HFF-Myc (cell line): ENCODE data around the gene CHMP6.

Source experiments
- DNase-seq: peaks from one replicate; pipeline ENCODE4 v3.0.0-alpha.2; 2011; ENCODE audit warnings: low read depth; ENCODE audit errors: extremely low read depth
- H3K4me3 ChIP-seq: replicated peaks from 2 replicates; pipeline ENCODE4 v1.5.1; 2011; ENCODE audit warnings: low read depth, mild to moderate bottlenecking, control low read depth, low read length
- TF ChIP-seq, protein P1 (sequence below): IDR thresholded peaks from 2 replicates; pipeline ENCODE4 v1.5.1; 2012; ENCODE audit warnings: mild to moderate bottlenecking, low read depth, low read length, control low read depth; ENCODE audit errors: missing control alignments

The CHMP6 gene

DNA sequence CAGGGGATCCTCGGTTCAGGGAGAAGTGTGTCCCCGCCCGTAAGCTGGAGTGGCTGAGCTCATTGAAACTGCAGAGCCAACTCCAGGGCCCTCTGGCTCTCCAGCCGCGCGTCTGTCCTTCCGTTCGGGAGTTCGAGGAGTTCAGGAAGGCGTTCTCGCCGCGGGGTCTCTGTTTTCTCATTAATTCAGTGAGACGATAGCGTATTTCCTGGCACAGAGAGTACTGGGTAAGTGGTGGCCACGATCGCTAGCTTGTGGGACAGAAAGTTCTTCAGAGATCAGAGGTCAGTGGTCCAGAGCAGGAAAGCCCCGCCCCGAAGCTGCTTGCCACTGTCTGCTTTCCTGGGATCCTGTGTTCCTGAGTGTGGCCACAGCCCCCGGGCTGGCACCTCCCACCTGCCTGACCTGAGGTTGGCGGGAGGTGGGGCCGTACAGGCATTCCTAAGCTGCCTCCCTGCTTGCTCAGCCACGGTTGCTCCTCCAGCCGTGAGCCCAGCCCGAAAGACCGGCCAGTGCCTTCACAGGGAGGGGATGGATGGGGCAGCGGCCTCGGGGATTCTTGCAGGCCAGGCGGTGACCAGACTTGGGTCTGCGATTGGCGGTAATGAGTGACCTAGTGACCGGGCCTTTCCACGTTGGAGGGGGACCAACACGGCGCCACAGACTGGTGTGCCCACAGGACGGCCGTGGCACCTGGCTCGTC, 52.2 kb downstream of the CHMP6 start:
- no peak overlapping the region for H3K4me3 ChIP-seq
- TF ChIP-seq, protein P1, sequence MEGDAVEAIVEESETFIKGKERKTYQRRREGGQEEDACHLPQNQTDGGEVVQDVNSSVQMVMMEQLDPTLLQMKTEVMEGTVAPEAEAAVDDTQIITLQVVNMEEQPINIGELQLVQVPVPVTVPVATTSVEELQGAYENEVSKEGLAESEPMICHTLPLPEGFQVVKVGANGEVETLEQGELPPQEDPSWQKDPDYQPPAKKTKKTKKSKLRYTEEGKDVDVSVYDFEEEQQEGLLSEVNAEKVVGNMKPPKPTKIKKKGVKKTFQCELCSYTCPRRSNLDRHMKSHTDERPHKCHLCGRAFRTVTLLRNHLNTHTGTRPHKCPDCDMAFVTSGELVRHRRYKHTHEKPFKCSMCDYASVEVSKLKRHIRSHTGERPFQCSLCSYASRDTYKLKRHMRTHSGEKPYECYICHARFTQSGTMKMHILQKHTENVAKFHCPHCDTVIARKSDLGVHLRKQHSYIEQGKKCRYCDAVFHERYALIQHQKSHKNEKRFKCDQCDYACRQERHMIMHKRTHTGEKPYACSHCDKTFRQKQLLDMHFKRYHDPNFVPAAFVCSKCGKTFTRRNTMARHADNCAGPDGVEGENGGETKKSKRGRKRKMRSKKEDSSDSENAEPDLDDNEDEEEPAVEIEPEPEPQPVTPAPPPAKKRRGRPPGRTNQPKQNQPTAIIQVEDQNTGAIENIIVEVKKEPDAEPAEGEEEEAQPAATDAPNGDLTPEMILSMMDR, result no peak
- no peak for DNase-seq

DNA sequence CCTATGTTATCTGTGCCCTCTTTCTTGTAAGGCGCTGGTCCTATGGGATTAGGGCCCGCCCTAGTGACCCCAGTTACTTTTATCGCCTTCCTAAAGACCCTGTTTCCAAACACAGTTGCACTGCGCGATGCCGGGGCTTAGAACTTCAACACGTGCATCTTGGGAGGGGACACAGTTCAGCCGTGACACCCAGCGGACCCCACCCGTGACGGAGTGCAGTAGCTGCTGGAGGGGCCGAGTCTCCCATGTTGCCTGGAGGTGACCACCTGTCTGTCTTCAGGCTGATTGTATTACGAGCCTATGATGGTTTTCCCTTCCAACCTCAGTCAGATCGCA, 52.8 kb downstream of the CHMP6 start:
- DNase-seq, result no peak
- TF ChIP-seq, protein P1, result no peak
- no peak overlapping the region for H3K4me3 ChIP-seq

DNA sequence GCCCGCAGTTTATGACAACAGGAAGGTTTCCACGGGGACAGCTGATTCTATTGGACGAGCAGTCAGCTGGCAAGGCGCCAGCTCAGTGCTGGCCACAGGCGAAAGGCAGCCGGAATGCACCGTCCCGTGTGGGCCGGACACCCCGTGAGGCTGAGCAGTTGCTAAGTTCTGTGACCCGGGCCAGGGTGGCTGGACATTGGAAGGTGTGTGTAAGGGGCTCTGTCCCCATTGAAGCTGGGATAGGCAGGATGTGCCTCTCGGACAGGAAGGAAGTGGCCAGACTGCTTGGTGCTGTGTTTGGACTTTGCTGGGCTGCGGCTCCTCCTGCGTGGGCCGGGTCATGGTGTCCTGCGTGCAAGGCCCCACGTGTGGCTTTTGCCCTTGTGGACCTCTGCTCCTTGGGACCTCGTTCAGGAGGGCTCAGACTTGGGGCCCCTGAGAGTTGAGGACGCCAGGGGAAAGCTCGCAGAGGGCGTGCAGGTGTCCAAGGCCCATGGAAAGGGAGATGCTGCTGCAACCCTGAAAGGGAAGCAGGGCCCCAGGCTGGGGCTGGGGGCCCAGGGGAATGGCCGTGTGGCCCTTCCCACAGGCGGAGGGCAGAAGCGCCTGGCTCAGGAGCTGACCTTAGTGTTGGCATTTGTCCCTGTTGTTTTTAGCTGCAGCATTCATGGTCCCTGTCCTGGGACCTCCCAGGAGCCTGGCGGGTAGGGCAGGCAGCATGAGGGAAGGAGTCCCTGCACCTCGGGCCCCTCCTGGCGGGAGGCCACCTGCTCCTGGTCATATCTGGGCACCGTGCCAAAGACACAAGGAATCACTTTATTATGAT, 53.3 kb downstream of the CHMP6 start:
- peak; percentile 33 for DNase-seq
- TF ChIP-seq, protein P1, result no peak
- no peak overlapping the region for H3K4me3 ChIP-seq

DNA sequence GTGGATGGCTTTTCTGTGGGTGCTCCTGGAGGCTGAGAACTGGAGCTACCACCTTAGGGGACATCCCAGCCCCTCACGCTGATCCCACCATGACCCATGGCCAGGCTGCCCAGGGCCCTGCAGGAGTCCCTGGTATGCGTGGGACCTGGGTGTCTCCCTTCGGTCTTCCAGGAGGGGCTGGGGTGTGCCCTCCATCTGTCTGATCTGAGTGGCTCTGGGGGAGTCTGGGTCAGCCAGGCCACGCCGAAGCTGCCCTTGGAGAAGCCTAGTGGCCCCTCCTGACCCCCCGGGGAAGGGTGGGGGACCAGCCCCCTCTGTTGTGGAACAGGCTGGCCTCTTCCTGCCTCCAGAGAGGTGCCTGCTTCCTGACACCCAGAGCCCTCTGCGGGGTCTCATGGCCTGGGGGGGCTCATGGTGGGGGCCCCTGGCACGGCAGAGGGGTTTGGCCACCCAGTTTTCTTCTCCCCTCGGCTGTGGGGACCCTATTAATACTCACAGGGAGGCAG, 54.0 kb downstream of the CHMP6 start:
- TF ChIP-seq, protein P1, result no peak
- no peak for DNase-seq
- H3K4me3 ChIP-seq, result no peak overlapping the region

DNA sequence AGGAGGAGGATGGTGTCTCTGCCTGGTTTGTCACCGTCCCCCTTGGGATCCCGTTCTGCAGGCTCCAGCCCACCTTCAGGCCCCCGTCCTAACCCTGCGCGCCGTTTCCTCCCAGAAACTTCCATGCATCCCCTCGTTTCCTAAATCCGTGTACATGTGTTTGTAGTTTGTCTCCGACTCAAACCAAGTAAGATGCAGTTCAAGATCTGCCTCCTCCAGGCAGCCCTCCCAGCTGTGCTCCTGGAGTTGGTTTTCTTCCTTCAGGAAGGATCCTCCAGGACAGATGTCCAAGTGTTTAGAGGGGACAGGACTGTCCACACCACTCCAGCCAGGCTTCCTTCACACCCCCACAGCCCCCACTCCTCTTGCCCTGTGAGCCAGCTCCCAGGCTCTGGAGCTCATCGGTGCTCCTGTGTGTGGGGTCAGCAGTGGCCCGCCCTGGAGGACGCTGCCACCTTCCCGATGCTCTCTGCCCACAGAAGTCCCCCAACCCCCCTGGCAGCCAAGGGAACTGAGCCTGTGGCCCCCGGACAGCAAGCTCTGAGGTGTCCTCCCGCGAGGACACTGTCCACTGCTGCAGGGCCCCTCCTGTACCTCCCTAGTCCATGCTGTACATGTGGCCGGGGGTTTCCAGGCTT, 54.6 kb downstream of the CHMP6 start:
- TF ChIP-seq, protein P1, result no peak

DNA sequence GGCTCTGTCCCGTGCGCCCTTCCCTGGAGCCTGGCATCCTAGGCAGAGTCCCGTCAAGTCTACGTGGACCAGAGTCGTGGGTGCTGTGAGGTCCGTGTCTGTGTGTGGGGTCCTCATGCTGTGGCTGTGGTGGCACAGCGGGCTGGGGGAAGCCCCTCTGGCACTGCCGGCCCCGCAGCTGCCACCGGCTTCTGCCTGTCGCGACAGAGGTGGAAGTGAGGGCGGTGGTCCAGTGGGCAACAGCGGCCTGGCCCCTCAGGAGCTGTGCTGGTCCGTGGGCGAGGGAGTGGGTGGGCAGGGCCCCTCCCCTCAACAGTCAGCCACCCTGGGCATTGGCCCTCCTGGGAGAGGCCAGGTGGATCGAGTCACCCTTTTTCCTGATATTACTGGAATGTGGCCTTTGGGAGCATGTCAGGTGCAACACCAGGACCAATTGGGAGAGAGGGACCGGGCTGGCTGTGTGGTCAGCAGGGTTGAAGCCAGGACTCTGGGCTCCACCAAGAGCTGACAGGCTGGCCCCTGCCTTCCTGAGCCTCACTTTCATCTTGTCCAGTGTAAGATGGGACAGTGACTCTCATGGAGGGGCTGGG, 55.2 kb downstream of the CHMP6 start:
- H3K4me3 ChIP-seq, result no peak overlapping the region
- TF ChIP-seq, protein P1, result no peak
- no peak for DNase-seq

More for the DNA sequence above, 54.6 kb downstream of the CHMP6 start:
- DNase-seq, result no peak
- no peak overlapping the region for H3K4me3 ChIP-seq
